K562 (cell line): ENCODE data around the gene PRSS21. TPM values are rescaled to one million over a fixed set of nuclear protein-coding genes. Genes with fewer than 3 reads are reported as not detected.
A peak's percentile ranks its signal among the peaks of the same experiment; 100 is the strongest.

Experiments
- AFF1 ChIP-seq, 2 experiments: fragments of 450-650 bp; IDR thresholded peaks; 2 replicates each; pipeline ENCODE4 v1.6.1; 2018; ENCODE audit warnings: mild to moderate bottlenecking in 2 of 2, low read depth in 1 of 2; ENCODE audit not compliant: partially characterized antibody in 2 of 2
- ARID3B ChIP-seq: fragments of 250-450 bp; sonication (Bioruptor Pico); IDR thresholded peaks from 2 replicates; pipeline ENCODE4 v1.4.0; 2020; ENCODE audit warnings: borderline replicate concordance
- CEBPB ChIP-seq: fragments of 450-650 bp; IDR thresholded peaks from 2 replicates; pipeline ENCODE4 v1.6.1; 2016; ENCODE audit warnings: missing genetic modification characterization, missing compliant biosample characterization
- DMBX1 ChIP-seq: fragments of 250-450 bp; sonication (Bioruptor Pico); IDR thresholded peaks from 2 replicates; pipeline ENCODE4 v1.8.0; 2022; ENCODE audit warnings: inconsistent platforms, mild to moderate bottlenecking, moderate library complexity, borderline replicate concordance
- HCFC1 ChIP-seq: IDR thresholded peaks from 2 replicates; pipeline ENCODE4 v1.6.1; 2012; ENCODE audit warnings: low read depth, low read length, improper control_type of control experiment
- MYBL2 ChIP-seq, 2 experiments: fragments of 450-650 bp in 1 of 2; sonication (generic) in 1 of 2; formaldehyde crosslinking in 1 of 2; IDR thresholded peaks; 2 replicates each; pipeline versions ENCODE4 v1.6.1 to v1.8.1; 2017 to 2022; ENCODE audit warnings: borderline replicate concordance in 1 of 2, inconsistent platforms in 1 of 2, low read depth in 1 of 2, mild to moderate bottlenecking in 1 of 2, missing genetic modification reagents in 1 of 2, moderate library complexity in 1 of 2
- NFYB ChIP-seq: IDR thresholded peaks from 2 replicates; pipeline ENCODE4 v1.6.1; 2011; ENCODE audit warnings: mild to moderate bottlenecking, moderate library complexity; ENCODE audit not compliant: insufficient read length; ENCODE audit errors: extremely low read depth
- NUFIP1 ChIP-seq: fragments of 450-650 bp; IDR thresholded peaks from 2 replicates; pipeline ENCODE4 v1.6.1; 2018; ENCODE audit not compliant: partially characterized antibody
- SP2 ChIP-seq: IDR thresholded peaks from 2 replicates; pipeline ENCODE4 v1.6.1; 2011; ENCODE audit warnings: mild to moderate bottlenecking, low read depth, low read length, moderate library complexity; ENCODE audit not compliant: poor library complexity, severe bottlenecking; ENCODE audit errors: extremely low read depth
- SRSF7 ChIP-seq: fragments of 200-400 bp; formaldehyde crosslinking; optimal IDR thresholded peaks from 2 replicates; pipeline ENCODE3; 2017; ENCODE audit warnings: mild to moderate bottlenecking, low read depth, low read length
- TARDBP ChIP-seq: fragments of 450-650 bp; IDR thresholded peaks from 2 replicates; pipeline ENCODE4 v1.6.1; 2016
- ZNF24 ChIP-seq: fragments of 450-650 bp; IDR thresholded peaks from 2 replicates; pipeline ENCODE4 v1.6.1; 2016
- ZNF324 ChIP-seq: fragments of 250-450 bp; sonication (Bioruptor Pico); IDR thresholded peaks from 2 replicates; pipeline ENCODE4 v1.4.0; 2020; ENCODE audit warnings: mild to moderate bottlenecking
- polyA plus RNA-seq, 8 experiments: library from polyadenylated mRNA; depleted of rRNA in 4 of 8; stranded (reverse) in 5 of 8; unstranded in 3 of 8; fragments of >200 nt; fragmentation: Nextera tagmentation in 2 of 8; fragmentation: Illumina TruSeq in 1 of 8; extraction: Ambion mirVana in 2 of 8; extraction: Trizol in 1 of 8; gene quantifications; 2 replicates each; pipeline versions ENCODE4 v1.2.1 to v1.2.3, GENCODE V29; 2011 to 2014; ENCODE audit warnings: inconsistent platforms in 1 of 8, missing spikeins in 1 of 8
- total RNA-seq, 7 experiments: library from RNA; depleted of rRNA in 6 of 7; stranded (reverse); fragments of >200 nt in 6 of 7; fragmentation: Illumina TruSeq in 2 of 7; extraction: Trizol in 2 of 7; gene quantifications; 2 replicates each; pipeline versions ENCODE4 v1.2.1 to v1.2.3, GENCODE V29; 2011 to 2021; ENCODE audit warnings: low replicate concordance in 1 of 7
- TF ChIP-seq, protein P1 (sequence below), 2 experiments: fragments of 200-800 bp in 1 of 2; sonication (Bioruptor generic) in 1 of 2; sonication (generic) in 1 of 2; formaldehyde crosslinking in 1 of 2; IDR thresholded peaks in 1 of 2; conservative IDR thresholded peaks in 1 of 2; 2 replicates each; pipeline versions ENCODE4 v1.5.0 to v1.6.1; 2016 to 2020; ENCODE audit warnings: missing compliant biosample characterization in 1 of 2, missing genetic modification characterization in 1 of 2, missing genetic modification reagents in 1 of 2
- TF ChIP-seq, protein P2 (sequence below): fragments of 450-650 bp; IDR thresholded peaks from 2 replicates; pipeline ENCODE4 v1.6.1; 2016; ENCODE audit warnings: low read depth, mild to moderate bottlenecking, moderate library complexity
- TF ChIP-seq, protein P3 (sequence below): fragments of 250-450 bp; sonication (Bioruptor Pico); IDR thresholded peaks from 2 replicates; pipeline ENCODE4 v1.8.0; 2021; ENCODE audit warnings: moderate library complexity, mild to moderate bottlenecking, inconsistent platforms

Gene PRSS21
- total and polyA plus RNA-seq, 9 of the 15 experiments (the other 6 are each of a cell fraction or from before 2014, with no cell fraction given): 12.1 to 121 (median 61.3) TPM

DNA sequence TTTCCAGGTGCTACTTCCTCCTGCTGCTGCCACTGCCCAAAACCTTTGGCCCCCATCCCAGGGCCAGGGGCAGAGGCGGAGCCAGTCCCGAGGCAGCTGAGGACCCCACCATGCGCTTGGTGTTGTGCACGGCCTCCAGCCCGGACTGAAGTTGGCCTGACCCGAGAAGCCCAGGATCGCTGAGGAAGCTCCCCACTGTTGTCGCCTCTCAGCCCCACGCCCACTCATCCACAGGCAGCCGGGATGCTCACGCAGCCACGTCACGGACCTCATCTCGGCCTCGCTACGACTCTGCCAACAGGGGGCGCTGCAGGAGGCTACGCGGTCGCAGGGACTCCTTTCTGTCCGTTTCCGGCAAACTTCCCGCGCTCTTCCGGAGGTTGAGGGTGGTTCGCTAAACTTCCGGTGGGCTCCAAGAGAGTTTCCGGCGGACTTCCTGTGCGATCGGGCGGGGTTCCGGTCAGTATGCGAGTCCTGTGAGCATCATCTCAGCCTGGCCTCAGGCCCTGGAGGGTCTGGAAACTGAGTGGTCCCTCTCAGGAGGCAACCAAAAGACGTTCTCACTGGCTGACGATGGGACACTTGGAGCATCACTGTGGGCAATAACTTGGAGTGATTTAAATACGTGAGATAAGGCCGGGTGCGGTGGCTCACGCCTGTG is 25.4 kb downstream of the PRSS21 start (continued):
- TF ChIP-seq ZNF324 (CRISPR knock-in tag) (no peak), NUFIP1 (no peak), ARID3B (no peak), ZNF24 (no peak), SP2 (no peak), SRSF7 (no peak), AFF1 (IDR thresholded peaks at IDR 0.05; ENCODE audit: low read depth in 1 of 2, partially characterized antibody in 2 of 2) (peak in 1 of 2 experiments; percentile 12), NFYB (no peak), MYBL2 (IDR thresholded peaks at IDR 0.05; ENCODE audit: low read depth) (no peak), MYBL2 (CRISPR knock-in tag; IDR thresholded peaks at IDR 0.05; ENCODE audit: borderline replicate concordance) (no peak), HCFC1 (peak; percentile 74), DMBX1 (no peak), CEBPB (tag) (no peak), TARDBP (0 out of 2 replicates have a peak, but pooled peaks have one; percentile 40)
- TF ChIP-seq, protein P1, sequence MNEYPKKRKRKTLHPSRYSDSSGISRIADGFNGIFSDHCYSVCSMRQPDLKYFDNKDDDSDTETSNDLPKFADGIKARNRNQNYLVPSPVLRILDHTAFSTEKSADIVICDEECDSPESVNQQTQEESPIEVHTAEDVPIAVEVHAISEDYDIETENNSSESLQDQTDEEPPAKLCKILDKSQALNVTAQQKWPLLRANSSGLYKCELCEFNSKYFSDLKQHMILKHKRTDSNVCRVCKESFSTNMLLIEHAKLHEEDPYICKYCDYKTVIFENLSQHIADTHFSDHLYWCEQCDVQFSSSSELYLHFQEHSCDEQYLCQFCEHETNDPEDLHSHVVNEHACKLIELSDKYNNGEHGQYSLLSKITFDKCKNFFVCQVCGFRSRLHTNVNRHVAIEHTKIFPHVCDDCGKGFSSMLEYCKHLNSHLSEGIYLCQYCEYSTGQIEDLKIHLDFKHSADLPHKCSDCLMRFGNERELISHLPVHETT (CRISPR knock-in tag; conservative IDR thresholded peaks at IDR 0.05 in 1 of 2, IDR thresholded peaks at IDR 0.05 in 1 of 2): 0 out of 4 replicates have a peak, but pooled peaks of 1 of the 2 experiments have one; percentile 31
- TF ChIP-seq, protein P2, sequence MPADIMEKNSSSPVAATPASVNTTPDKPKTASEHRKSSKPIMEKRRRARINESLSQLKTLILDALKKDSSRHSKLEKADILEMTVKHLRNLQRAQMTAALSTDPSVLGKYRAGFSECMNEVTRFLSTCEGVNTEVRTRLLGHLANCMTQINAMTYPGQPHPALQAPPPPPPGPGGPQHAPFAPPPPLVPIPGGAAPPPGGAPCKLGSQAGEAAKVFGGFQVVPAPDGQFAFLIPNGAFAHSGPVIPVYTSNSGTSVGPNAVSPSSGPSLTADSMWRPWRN: no peak
- TF ChIP-seq, protein P3, sequence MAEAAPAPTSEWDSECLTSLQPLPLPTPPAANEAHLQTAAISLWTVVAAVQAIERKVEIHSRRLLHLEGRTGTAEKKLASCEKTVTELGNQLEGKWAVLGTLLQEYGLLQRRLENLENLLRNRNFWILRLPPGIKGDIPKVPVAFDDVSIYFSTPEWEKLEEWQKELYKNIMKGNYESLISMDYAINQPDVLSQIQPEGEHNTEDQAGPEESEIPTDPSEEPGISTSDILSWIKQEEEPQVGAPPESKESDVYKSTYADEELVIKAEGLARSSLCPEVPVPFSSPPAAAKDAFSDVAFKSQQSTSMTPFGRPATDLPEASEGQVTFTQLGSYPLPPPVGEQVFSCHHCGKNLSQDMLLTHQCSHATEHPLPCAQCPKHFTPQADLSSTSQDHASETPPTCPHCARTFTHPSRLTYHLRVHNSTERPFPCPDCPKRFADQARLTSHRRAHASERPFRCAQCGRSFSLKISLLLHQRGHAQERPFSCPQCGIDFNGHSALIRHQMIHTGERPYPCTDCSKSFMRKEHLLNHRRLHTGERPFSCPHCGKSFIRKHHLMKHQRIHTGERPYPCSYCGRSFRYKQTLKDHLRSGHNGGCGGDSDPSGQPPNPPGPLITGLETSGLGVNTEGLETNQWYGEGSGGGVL (CRISPR knock-in tag): no peak
